Measurements from ENCODE around the gene ATOX1.

The ATOX1 gene

DNA sequence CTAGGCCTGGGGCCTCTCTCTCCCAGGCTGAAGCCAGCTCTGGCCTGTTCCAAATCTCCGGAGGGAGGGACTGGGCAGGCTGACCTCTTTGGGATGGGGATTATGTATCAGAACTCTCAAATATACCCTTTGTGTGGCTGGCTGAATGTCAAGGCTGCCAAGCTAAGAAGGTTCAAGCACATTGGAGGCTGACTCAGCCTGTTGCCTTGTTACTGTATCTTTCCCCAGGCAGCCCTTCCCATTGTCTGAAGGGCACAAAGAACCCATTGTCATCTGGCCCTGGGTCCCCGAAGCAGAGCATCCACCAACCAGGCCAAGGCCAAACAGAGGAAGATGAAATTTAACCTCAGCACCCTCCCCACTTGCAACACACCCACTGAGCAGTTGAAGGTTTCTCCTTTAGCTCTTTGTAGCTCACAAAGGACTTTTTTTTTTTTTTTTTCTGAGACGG is 64.4 kb downstream of the ATOX1 start:
- DNase-seq, result no peak

Measured in DMS79 (cell line).